Measurements from ENCODE around the gene CPB2.

- TF ChIP-seq CTCF (IDR thresholded peaks at IDR 0.05; ENCODE audit: low read depth, low read length) (no peak), EZH2phosphoT487 (IDR thresholded peaks at IDR 0.05; ENCODE audit: low read depth) (no peak)
Measured at GRCh38 chr13:46045424-46045823, 59.4 kb downstream of the CPB2 start.

Data from OCI-LY3 (cell line).